Calu3 (cell line): ENCODE data around the gene MBNL3. TPM values are rescaled to one million over a fixed set of nuclear protein-coding genes. Genes with fewer than 3 reads are reported as not detected.

ENCODE experiments used
- BruUV-seq: library from RNA; stranded (reverse); fragments of 400-500 nt; replicated peaks from 2 replicates; lab custom pipeline; 2021; lab: Mats Ljungman, UMichigan
- CTCF ChIA-PET: fragments of 300-600 bp; sonication (Branson Sonifier 250); formaldehyde crosslinking; loops from one replicate; lab custom pipeline; 2022; ENCODE audit warnings: antibody characterized with exemption; lab: Charles Lee
- DNase-seq: peaks from one replicate; pipeline ENCODE4 v3.0.0; 2022
- H3K27ac Mint-ChIP-seq: one replicate; pipeline ENCODE4 v1.8.0; 2022; ENCODE audit warnings: mixed read lengths; ENCODE audit not compliant: unreplicated experiment
- H3K27me3 Mint-ChIP-seq: one replicate; pipeline ENCODE4 v1.8.0; 2022; ENCODE audit warnings: mixed read lengths; ENCODE audit not compliant: unreplicated experiment
- H3K36me3 Mint-ChIP-seq: one replicate; pipeline ENCODE4 v1.8.0; 2022; ENCODE audit warnings: mild to moderate bottlenecking, moderate library complexity, mixed read lengths; ENCODE audit not compliant: insufficient read depth, unreplicated experiment
- H3K4me1 Mint-ChIP-seq: one replicate; pipeline ENCODE4 v1.8.0; 2022; ENCODE audit warnings: mild to moderate bottlenecking, low read depth, mixed read lengths; ENCODE audit not compliant: unreplicated experiment
- H3K4me3 Mint-ChIP-seq: one replicate; pipeline ENCODE4 v1.8.0; 2022; ENCODE audit warnings: mild to moderate bottlenecking, low read depth, moderate library complexity, mixed read lengths; ENCODE audit not compliant: unreplicated experiment
- H3K9me3 Mint-ChIP-seq: one replicate; pipeline ENCODE4 v1.8.0; 2022; ENCODE audit warnings: low read depth, mixed read lengths; ENCODE audit not compliant: unreplicated experiment
- CTCF ChIP-seq: fragments of 200-600 bp; IDR thresholded peaks from one replicate; pipeline ENCODE4 v1.8.0; 2022; ENCODE audit warnings: antibody characterized with exemption; ENCODE audit not compliant: unreplicated experiment
- intact Hi-C: fragments of 100-400 bp; cut with micrococcal nuclease; formaldehyde crosslinking; loops from one replicate; pipeline ENCODE4 v1.10.0; 2022; ENCODE audit not compliant: unreplicated experiment
- total RNA-seq: library from RNA; stranded (reverse); gene quantifications from 2 replicates; pipeline ENCODE4 v1.2.3, GENCODE V29; 2022

MBNL3 gene
- total RNA-seq, 1 experiment from 2014 or later, result 18.9 TPM

- intact Hi-C loops, result loop anchor here (10.0 kb wide), 1 partner anchor 268 kb away; the partner anchor contains the start of gene RAP2C
- Mint-ChIP-seq H3K27ac (no peak overlapping the region), H3K4me1 (peaks cover 19% of the 10 kb centered on the region), H3K4me3 (no peak overlapping the region), H3K27me3 (no peaks in the 10 kb centered on the region), H3K36me3 (no peaks in the 10 kb centered on the region), H3K9me3 (no peaks in the 10 kb centered on the region)
- CTCF ChIA-PET, result no interaction called here
- no peak for DNase-seq
- BruUV-seq, result no TSS peak
- TF ChIP-seq CTCF, result no peak
These were observed 6.2 kb downstream of the MBNL3 start for GRCh38 chrX:132482632-132483031.

GRCh38 chrX:132481449-132481848 is 7.4 kb downstream of the MBNL3 start:
- no peak overlapping the region for H3K4me3 Mint-ChIP-seq
- no peaks in the 10 kb centered on the region for H3K27me3 Mint-ChIP-seq
- intact Hi-C loops, result loop anchor here (10.0 kb wide), 1 partner anchor 267 kb away; the partner anchor contains the start of gene RAP2C
- peaks cover 11% of the 10 kb centered on the region for H3K4me1 Mint-ChIP-seq
- no peaks in the 10 kb centered on the region for H3K36me3 Mint-ChIP-seq
- TF ChIP-seq CTCF, result no peak
- BruUV-seq, result no TSS peak
- H3K9me3 Mint-ChIP-seq, result no peaks in the 10 kb centered on the region
- DNase-seq, result no peak
- H3K27ac Mint-ChIP-seq, result no peak overlapping the region
- CTCF ChIA-PET, result interaction anchor here (1.9 kb wide), 1 partner anchor 10 kb away, joined by 10 read pairs; no protein-coding TSS in a partner anchor

DNA sequence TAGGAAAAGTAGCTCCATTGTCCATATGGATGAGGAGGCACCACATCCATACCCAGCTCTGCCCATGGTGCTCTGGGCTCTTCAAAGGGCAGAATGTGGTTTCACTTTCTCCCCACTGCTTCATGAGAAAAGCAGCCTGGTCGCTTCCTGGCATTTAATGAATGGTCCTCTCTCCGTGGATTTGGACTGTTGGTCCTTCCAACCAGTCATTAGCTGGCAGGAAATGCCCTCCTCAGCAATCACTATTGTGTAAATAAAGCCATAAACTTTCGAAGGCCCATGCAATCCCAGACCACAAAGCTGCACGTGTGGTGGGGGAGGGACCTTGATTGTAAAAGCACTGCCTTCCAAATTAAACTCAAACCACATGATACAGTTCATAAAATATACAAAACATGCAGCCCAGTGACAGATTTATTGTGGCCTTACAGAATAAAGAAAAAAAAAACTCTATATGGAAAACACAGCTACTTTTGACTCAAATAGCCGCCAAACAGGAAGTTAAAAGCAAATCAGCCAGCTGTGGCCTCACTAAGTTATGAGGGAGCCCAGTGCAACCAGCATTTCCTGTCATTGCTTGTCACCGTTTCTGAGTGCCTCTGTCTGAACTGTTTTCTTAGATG is 8.1 kb downstream of the MBNL3 start:
- peak overlapping the region; percentile 88 for H3K27ac Mint-ChIP-seq
- H3K4me1 Mint-ChIP-seq, result peaks cover 11% of the 10 kb centered on the region
- DNase-seq, result peak; percentile 14
- intact Hi-C loops, result loop anchor here (10.0 kb wide), 1 partner anchor 266 kb away; the partner anchor contains the start of gene RAP2C
- H3K4me3 Mint-ChIP-seq, result peak overlapping the region; percentile 66
- CTCF ChIA-PET, result interaction anchor here (0.6 to 2.2 kb wide), 3 partner anchors 11 to 188 kb away, joined by 3 to 10 read pairs (median 6); no protein-coding TSS in a partner anchor
- BruUV-seq, result no TSS peak
- H3K27me3 Mint-ChIP-seq, result no peaks in the 10 kb centered on the region
- H3K9me3 Mint-ChIP-seq, result no peaks in the 10 kb centered on the region
- TF ChIP-seq CTCF, result no peak
- no peaks in the 10 kb centered on the region for H3K36me3 Mint-ChIP-seq

DNA sequence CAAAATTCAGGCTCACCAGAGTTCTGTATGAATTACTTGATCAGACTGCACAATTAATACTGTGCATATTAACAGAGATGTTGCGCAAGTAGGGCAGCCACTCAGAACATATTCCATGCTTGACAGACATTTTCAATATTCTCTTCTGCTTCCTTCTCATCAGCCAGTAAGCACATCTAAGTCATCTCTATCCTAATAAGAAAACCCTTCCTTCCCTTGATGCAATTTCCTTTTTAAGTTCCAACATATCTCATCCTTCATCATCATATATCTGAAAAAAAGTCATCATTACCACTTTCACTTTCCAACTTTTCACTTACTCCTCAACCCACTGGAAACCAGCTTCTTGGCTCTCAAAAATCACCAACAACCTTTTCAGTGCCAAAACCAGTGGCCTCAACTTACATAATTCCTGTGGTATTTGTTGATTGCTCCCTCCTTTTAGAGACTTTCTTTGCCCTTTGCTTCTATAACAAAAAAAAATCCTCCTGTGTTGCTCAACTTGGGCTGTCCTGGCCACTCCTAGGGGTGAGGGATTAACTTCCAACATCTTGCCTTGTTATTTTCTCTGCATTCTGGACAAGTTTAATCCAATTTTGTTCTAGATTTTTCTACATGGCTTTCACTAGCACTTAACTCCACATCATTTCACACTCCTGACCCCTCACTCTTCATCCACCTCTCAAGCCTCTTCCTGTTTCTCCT is 14.1 kb downstream of the MBNL3 start:
- H3K4me3 Mint-ChIP-seq, result no peak overlapping the region
- H3K4me1 Mint-ChIP-seq, result peaks cover 15% of the 10 kb centered on the region
- no peak for TF ChIP-seq CTCF
- H3K27ac Mint-ChIP-seq, result no peak overlapping the region
- no TSS peak for BruUV-seq
- no peaks in the 10 kb centered on the region for H3K27me3 Mint-ChIP-seq
- H3K36me3 Mint-ChIP-seq, result no peaks in the 10 kb centered on the region
- intact Hi-C loops, result no loop called here
- H3K9me3 Mint-ChIP-seq, result no peaks in the 10 kb centered on the region
- CTCF ChIA-PET, result no interaction called here
- no peak for DNase-seq
